Neural progenitor cell (in vitro differentiated cells): ENCODE data around the gene SEC63. TPM values are rescaled to one million over a fixed set of nuclear protein-coding genes. Genes with fewer than 3 reads are reported as not detected.
A peak's percentile ranks its signal among the peaks of the same experiment; 100 is the strongest.
"Not testable (repeated sequence)": the region's sequence is repeated elsewhere in the genome, so short reads cannot be mapped to it uniquely, and the experiment has no call there.

ENCODE experiments used
- DNase-seq: peaks from one replicate; pipeline ENCODE4 v3.0.0-alpha.2; 2016; ENCODE audit warnings: low spot score
- H2AFZ ChIP-seq: fragments of 200-600 bp; sonication (generic); replicated peaks from 2 replicates; pipeline ENCODE4 v1.6.1; 2016; ENCODE audit warnings: antibody characterized with exemption
- H3F3A ChIP-seq: fragments of 200-600 bp; sonication (generic); 2 replicates; pipeline ENCODE4 v1.6.1; 2016; ENCODE audit warnings: antibody characterized with exemption, low read depth
- H3K27ac ChIP-seq: fragments of 200-600 bp; sonication (generic); 2 replicates; pipeline ENCODE4 v1.5.1; 2016; ENCODE audit warnings: mild to moderate bottlenecking
- H3K27me3 ChIP-seq: fragments of 200-600 bp; sonication (generic); 2 replicates; pipeline ENCODE4 v1.6.1; 2016; ENCODE audit warnings: mild to moderate bottlenecking, moderate library complexity
- H3K36me3 ChIP-seq: fragments of 200-600 bp; sonication (generic); 2 replicates; pipeline ENCODE4 v1.5.1; 2016
- H3K4me1 ChIP-seq: fragments of 200-600 bp; sonication (generic); 2 replicates; pipeline ENCODE4 v1.6.1; 2016; ENCODE audit warnings: mixed run types
- H3K4me2 ChIP-seq: fragments of 200-600 bp; sonication (generic); 2 replicates; pipeline ENCODE4 v1.6.1; 2016
- H3K4me3 ChIP-seq: fragments of 200-600 bp; sonication (generic); 2 replicates; pipeline ENCODE4 v1.5.1; 2016
- H3K79me2 ChIP-seq: fragments of 200-600 bp; sonication (generic); 2 replicates; pipeline ENCODE4 v1.6.1; 2016; ENCODE audit warnings: low read depth
- H3K9ac ChIP-seq: fragments of 200-600 bp; sonication (generic); 2 replicates; pipeline ENCODE4 v1.6.1; 2016
- H3K9me3 ChIP-seq: fragments of 200-600 bp; sonication (generic); 2 replicates; pipeline ENCODE4 v1.5.1; 2016; ENCODE audit warnings: low read depth
- H4K20me1 ChIP-seq: fragments of 200-600 bp; sonication (generic); 2 replicates; pipeline ENCODE4 v1.6.1; 2016; ENCODE audit warnings: low read depth
- H3K27ac Mint-ChIP-seq: 3 replicates; pipeline ENCODE4 v1.8.0; 2021; ENCODE audit warnings: mixed read lengths
- H3K27me3 Mint-ChIP-seq: 2 replicates; pipeline ENCODE4 v1.8.0; 2022; ENCODE audit warnings: low read depth, mild to moderate bottlenecking, inconsistent platforms, moderate library complexity, mixed read lengths; ENCODE audit not compliant: insufficient read depth
- H3K36me3 Mint-ChIP-seq: 3 replicates; pipeline ENCODE4 v1.8.0; 2021; ENCODE audit warnings: mixed read lengths
- H3K4me1 Mint-ChIP-seq: 3 replicates; pipeline ENCODE4 v1.8.0; 2021; ENCODE audit warnings: mixed read lengths
- H3K4me3 Mint-ChIP-seq: 3 replicates; pipeline ENCODE4 v1.8.0; 2021; ENCODE audit warnings: mild to moderate bottlenecking, moderate library complexity, mixed read lengths
- H3K9me3 Mint-ChIP-seq: 3 replicates; pipeline ENCODE4 v1.8.0; 2020; ENCODE audit warnings: mixed read lengths
- CTCF ChIP-seq: fragments of 200-600 bp; sonication (generic); IDR thresholded peaks from 2 replicates; pipeline ENCODE4 v1.5.1; 2017; ENCODE audit warnings: antibody characterized with exemption, mild to moderate bottlenecking
- EZH2 ChIP-seq: fragments of 200-600 bp; sonication (generic); IDR thresholded peaks from 2 replicates; pipeline ENCODE4 v1.6.1; 2017; ENCODE audit warnings: antibody characterized with exemption, mild to moderate bottlenecking, moderate library complexity
- EZH2phosphoT487 ChIP-seq: fragments of 200-600 bp; sonication (generic); IDR thresholded peaks from 2 replicates; pipeline ENCODE4 v1.6.1; 2017; ENCODE audit warnings: antibody characterized with exemption
- total RNA-seq: library from RNA; depleted of rRNA; stranded (reverse); fragments of >200 nt; gene quantifications from 2 replicates; pipeline ENCODE4 v1.2.3, GENCODE V29; 2015; ENCODE audit warnings: low replicate concordance

SEC63 gene
- total RNA-seq, 1 donor from 2014 or later = 20.7 TPM

- no peak for DNase-seq
- H3K9ac ChIP-seq = no peak overlapping the region
- peaks cover 19% of the 10 kb centered on the region for H3F3A ChIP-seq
- peaks cover 6% of the 10 kb centered on the region for H3K27me3 ChIP-seq
- H2AFZ ChIP-seq = no peak overlapping the region
- TF ChIP-seq EZH2phosphoT487 (no peak), CTCF (no peak), EZH2 (no peak)
- peaks cover 19% of the 10 kb centered on the region for H3K9me3 Mint-ChIP-seq
- no peak overlapping the region for H3K4me3 ChIP-seq
- H3K27ac ChIP-seq = no peak overlapping the region
- H3K27ac Mint-ChIP-seq = no peak overlapping the region
- H3K36me3 Mint-ChIP-seq = peaks cover 18% of the 10 kb centered on the region
- no peak overlapping the region for H3K4me2 ChIP-seq
- peaks cover 27% of the 10 kb centered on the region for H4K20me1 ChIP-seq
- peaks cover 10% of the 10 kb centered on the region for H3K27me3 Mint-ChIP-seq
- H3K4me3 Mint-ChIP-seq = peak overlapping the region; percentile 98
- H3K79me2 ChIP-seq = peaks cover 36% of the 10 kb centered on the region
- no peaks in the 10 kb centered on the region for H3K9me3 ChIP-seq
- no peaks in the 10 kb centered on the region for H3K36me3 ChIP-seq
- peaks cover 10% of the 10 kb centered on the region for H3K4me1 Mint-ChIP-seq
- H3K4me1 ChIP-seq = peaks cover 14% of the 10 kb centered on the region
Measured at GRCh38 chr6:107959392-107959791, 1.4 kb upstream of the SEC63 start.

GRCh38 chr6:107958689-107959362 is 818 bp upstream of the SEC63 start:
- Mint-ChIP-seq H3K27me3 (peaks cover 10% of the 10 kb centered on the region), H3K36me3 (peaks cover 20% of the 10 kb centered on the region), H3K9me3 (peaks cover 19% of the 10 kb centered on the region), H3K4me3 (peak overlapping the region; percentile 98)
- peaks cover 41% of the 10 kb centered on the region for H3K79me2 ChIP-seq
- H3K9ac ChIP-seq, H3K36me3 ChIP-seq, DNase-seq, H3K9me3 ChIP-seq, H3K27ac ChIP-seq, H3K27ac Mint-ChIP-seq, H3K27me3 ChIP-seq, H3K4me1 Mint-ChIP-seq: not testable (repeated sequence)
- peak overlapping the region; percentile 98 for H2AFZ ChIP-seq
- peaks cover 28% of the 10 kb centered on the region for H4K20me1 ChIP-seq
- peaks cover 19% of the 10 kb centered on the region for H3F3A ChIP-seq
- H3K4me1 ChIP-seq = peaks cover 14% of the 10 kb centered on the region
- peak overlapping the region; percentile 82 for H3K4me3 ChIP-seq
- peak overlapping the region; percentile 74 for H3K4me2 ChIP-seq

- Mint-ChIP-seq H3K36me3 (peaks cover 23% of the 10 kb centered on the region), H3K27ac (peak overlapping the region; percentile 99), H3K4me3 (peak overlapping the region; percentile 98), H3K9me3 (peaks cover 19% of the 10 kb centered on the region), H3K4me1 (peaks cover 10% of the 10 kb centered on the region), H3K27me3 (peaks cover 6% of the 10 kb centered on the region)
- Histone ChIP-seq H3K4me2 (peak overlapping the region; percentile 89), H3K27me3 (peaks cover 6% of the 10 kb centered on the region), H3K27ac (peak overlapping the region; percentile 62), H3K9me3 (no peaks in the 10 kb centered on the region), H2AFZ (peak overlapping the region; percentile 80), H4K20me1 (peaks cover 28% of the 10 kb centered on the region), H3F3A (peaks cover 19% of the 10 kb centered on the region), H3K4me1 (peaks cover 14% of the 10 kb centered on the region), H3K9ac (peak overlapping the region; percentile 80), H3K4me3 (peak overlapping the region; percentile 82), H3K79me2 (peaks cover 54% of the 10 kb centered on the region), H3K36me3 (no peaks in the 10 kb centered on the region)
- TF ChIP-seq EZH2phosphoT487 (no peak), CTCF (no peak), EZH2 (peak; percentile 17)
- DNase-seq = peak; percentile 80
Measured at GRCh38 chr6:107957308-107957908, 600 bp downstream of the SEC63 start.
